K562 (cell line): ENCODE data around the gene DYNLT4. TPM values are rescaled to one million over a fixed set of nuclear protein-coding genes. Genes with fewer than 3 reads are reported as not detected.

Experiments
- ARID3A ChIP-seq: IDR thresholded peaks from 2 replicates; pipeline ENCODE4 v1.6.1; 2012; ENCODE audit warnings: low read depth, low read length, improper control_type of control experiment, borderline replicate concordance
- HCFC1 ChIP-seq: IDR thresholded peaks from 2 replicates; pipeline ENCODE4 v1.6.1; 2012; ENCODE audit warnings: low read depth, low read length, improper control_type of control experiment
- MCM7 ChIP-seq, 2 experiments: fragments of 450-650 bp; IDR thresholded peaks; 2 replicates each; pipeline ENCODE4 v1.6.1; 2016 to 2018
- NR4A1 ChIP-seq, 2 experiments: fragments of 250-450 bp in 1 of 2; fragments of 450-650 bp in 1 of 2; sonication (Bioruptor Pico) in 1 of 2; IDR thresholded peaks; 2 replicates each; pipeline versions ENCODE4 v1.4.0 to v1.6.1; 2016 to 2020; ENCODE audit warnings: mild to moderate bottlenecking in 2 of 2, missing compliant biosample characterization in 1 of 2, missing genetic modification characterization in 1 of 2, moderate library complexity in 1 of 2
- SMC3 ChIP-seq: conservative IDR thresholded peaks from 2 replicates; pipeline ENCODE4 v1.6.1; 2011; ENCODE audit warnings: low read depth, low read length, improper control_type of control experiment; ENCODE audit not compliant: insufficient read depth
- SNRNP70 ChIP-seq: fragments of 200-400 bp; formaldehyde crosslinking; optimal IDR thresholded peaks from 2 replicates; pipeline ENCODE3; 2017; ENCODE audit warnings: low read depth, low read length
- TAF1 ChIP-seq: IDR thresholded peaks from 2 replicates; pipeline ENCODE4 v1.6.1; 2011; ENCODE audit warnings: mild to moderate bottlenecking, low read length, moderate library complexity; ENCODE audit not compliant: insufficient read depth, control insufficient read depth, severe bottlenecking; ENCODE audit errors: extremely low read depth
- TCFL5 ChIP-seq: fragments of 250-450 bp; sonication (Bioruptor Pico); conservative IDR thresholded peaks from 2 replicates; pipeline ENCODE4 v1.6.1; 2021; ENCODE audit warnings: mild to moderate bottlenecking, moderate library complexity, matching md5 sums
- U2AF1 ChIP-seq: fragments of 200-400 bp; formaldehyde crosslinking; optimal IDR thresholded peaks from 2 replicates; pipeline ENCODE3; 2017; ENCODE audit warnings: mild to moderate bottlenecking, low read depth, low read length, moderate library complexity
- ZKSCAN1 ChIP-seq: fragments of 150-350 bp; IDR thresholded peaks from 2 replicates; pipeline ENCODE4 v1.6.1; 2016; ENCODE audit warnings: low read depth, low read length
- ZNF318 ChIP-seq, 2 experiments: fragments of 450-650 bp; IDR thresholded peaks; 2 replicates each; pipeline ENCODE4 v1.6.1; 2016; ENCODE audit warnings: mild to moderate bottlenecking in 2 of 2, borderline replicate concordance in 1 of 2, low read depth in 1 of 2, moderate library complexity in 1 of 2
- ZNF668 ChIP-seq: fragments of 250-450 bp; sonication (Bioruptor Pico); IDR thresholded peaks from 2 replicates; pipeline ENCODE4 v1.8.0; 2022; ENCODE audit warnings: mild to moderate bottlenecking, inconsistent platforms
- polyA plus RNA-seq, 8 experiments: library from polyadenylated mRNA; depleted of rRNA in 4 of 8; stranded (reverse) in 5 of 8; unstranded in 3 of 8; fragments of >200 nt; fragmentation: Nextera tagmentation in 2 of 8; fragmentation: Illumina TruSeq in 1 of 8; extraction: Ambion mirVana in 2 of 8; extraction: Trizol in 1 of 8; gene quantifications; 2 replicates each; pipeline versions ENCODE4 v1.2.1 to v1.2.3, GENCODE V29; 2011 to 2014; ENCODE audit warnings: inconsistent platforms in 1 of 8, missing spikeins in 1 of 8
- total RNA-seq, 7 experiments: library from RNA; depleted of rRNA in 6 of 7; stranded (reverse); fragments of >200 nt in 6 of 7; fragmentation: Illumina TruSeq in 2 of 7; extraction: Trizol in 2 of 7; gene quantifications; 2 replicates each; pipeline versions ENCODE4 v1.2.1 to v1.2.3, GENCODE V29; 2011 to 2021; ENCODE audit warnings: low replicate concordance in 1 of 7

The DYNLT4 gene
- total and polyA plus RNA-seq, 9 of the 15 experiments (the other 6 are each of a cell fraction or from before 2014, with no cell fraction given), result 0.29 to 0.73 TPM; not detected in 7

GRCh38 chr1:44819608-44820327 lies 12.6 kb upstream of the DYNLT4 start (continued):
- TF ChIP-seq ZNF318 (IDR thresholded peaks at IDR 0.05; ENCODE audit: borderline replicate concordance in 1 of 2, low read depth in 1 of 2) (peak in 1 of 2 experiments; percentile 99; a peak in 2 of 4 replicates), SNRNP70 (no peak), ZKSCAN1 (peak; percentile 90), ARID3A (peak; percentile 94), SMC3 (no peak; the same call in 1 of the 2 replicates), TAF1 (peak; percentile 61), ZNF668 (CRISPR knock-in tag) (peak; percentile 85; the same call in 1 of the 2 replicates), MCM7 (IDR thresholded peaks at IDR 0.05) (peak in 1 of 2 experiments; percentile 77; a peak in 1 of 4 replicates), U2AF1 (no peak), NR4A1 (CRISPR knock-in tag; IDR thresholded peaks at IDR 0.05) (0 out of 2 replicates have a peak, but pooled peaks have one; percentile 48), NR4A1 (tag; IDR thresholded peaks at IDR 0.05) (peak; percentile 64; the same call in 1 of the 2 replicates), HCFC1 (no peak; the same call in 1 of the 2 replicates), TCFL5 (CRISPR knock-in tag) (no peak)
